NCI-H2029 treated with DMSO at 0.1 percent for 48 hours (cell line): ENCODE measurements around the gene ZNF750.
"Not testable (repeated sequence)": the region's sequence is repeated elsewhere in the genome, so short reads cannot be mapped to it uniquely, and the experiment has no call there.

ENCODE experiments used
- DNase-seq: peaks from one replicate; lab custom pipeline; 2025; lab: John Stamatoyannopoulos, UW

Gene ZNF750

DNA sequence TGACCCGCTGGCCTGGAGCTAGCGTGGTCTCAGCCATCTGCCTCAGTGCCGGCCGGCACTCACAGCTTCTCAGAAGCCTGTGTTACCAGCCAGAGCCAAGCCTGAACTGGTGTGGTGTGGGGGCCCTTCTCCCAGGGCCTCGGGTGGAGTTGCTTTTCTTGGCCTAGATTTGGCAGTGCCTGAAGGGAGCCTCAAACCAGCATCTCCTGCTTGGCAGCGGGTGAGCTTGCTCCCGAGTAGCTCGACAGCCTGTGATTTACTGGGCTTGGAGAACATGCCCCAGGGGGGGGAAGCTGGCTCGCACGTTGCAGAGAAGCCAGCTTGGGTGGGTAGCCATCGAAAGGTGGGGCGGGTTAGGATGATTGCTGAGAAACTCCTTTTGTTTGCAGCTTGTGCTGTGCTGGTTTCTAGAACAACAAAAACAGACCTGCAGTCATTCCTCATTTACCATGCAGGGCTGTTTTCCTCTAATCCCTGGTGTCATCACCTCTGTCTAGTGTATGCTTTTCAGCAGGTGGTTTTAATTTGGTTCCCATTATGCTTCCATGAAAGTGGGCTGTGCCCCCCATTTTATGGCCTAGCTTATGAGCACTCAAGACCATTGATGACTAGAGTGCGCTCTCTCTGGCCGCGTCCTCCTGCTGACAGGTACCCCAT lies 45.7 kb downstream of the ZNF750 start:
- no peak for DNase-seq

DNA sequence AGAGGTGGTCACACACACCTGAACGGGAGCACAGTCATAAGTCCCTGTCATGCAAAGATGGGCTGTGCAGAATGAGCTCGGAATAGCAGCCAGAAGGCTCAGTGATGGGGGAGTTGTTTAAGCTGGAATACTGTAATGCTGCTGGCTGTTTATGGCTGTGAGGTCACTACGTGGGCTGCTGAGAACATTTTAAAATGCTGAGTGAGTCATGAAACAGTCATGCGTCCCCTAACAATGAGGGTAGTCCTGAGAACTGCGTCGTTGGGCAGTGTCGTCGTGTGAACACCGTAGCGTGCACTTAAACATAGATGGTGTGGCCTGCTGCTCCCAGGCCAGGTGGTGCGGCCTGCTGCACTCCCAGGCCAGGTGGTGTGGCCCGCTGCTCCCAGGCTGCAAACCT lies 48.3 kb downstream of the ZNF750 start:
- DNase-seq: no peak

DNA sequence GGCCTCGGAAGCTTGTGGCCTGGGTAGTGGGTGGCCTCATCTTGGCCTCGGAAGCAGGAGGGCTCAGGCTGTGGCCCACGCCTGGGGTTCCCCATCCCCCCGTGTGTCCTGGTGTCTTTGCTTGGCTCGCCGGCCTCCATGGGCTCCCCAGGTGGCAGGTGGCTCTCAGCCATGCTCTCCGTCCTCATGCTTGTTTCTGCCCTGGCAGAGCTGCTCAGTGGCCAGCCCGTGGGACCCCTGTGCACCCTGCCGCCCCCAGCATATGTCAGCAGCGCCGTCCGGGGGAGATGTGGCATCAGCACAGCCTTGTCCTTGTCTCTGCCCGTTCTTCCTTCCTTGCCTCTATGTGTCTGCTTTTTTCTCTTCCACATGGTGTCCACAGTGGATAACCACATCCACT lies 49.4 kb downstream of the ZNF750 start:
- no peak for DNase-seq

DNA sequence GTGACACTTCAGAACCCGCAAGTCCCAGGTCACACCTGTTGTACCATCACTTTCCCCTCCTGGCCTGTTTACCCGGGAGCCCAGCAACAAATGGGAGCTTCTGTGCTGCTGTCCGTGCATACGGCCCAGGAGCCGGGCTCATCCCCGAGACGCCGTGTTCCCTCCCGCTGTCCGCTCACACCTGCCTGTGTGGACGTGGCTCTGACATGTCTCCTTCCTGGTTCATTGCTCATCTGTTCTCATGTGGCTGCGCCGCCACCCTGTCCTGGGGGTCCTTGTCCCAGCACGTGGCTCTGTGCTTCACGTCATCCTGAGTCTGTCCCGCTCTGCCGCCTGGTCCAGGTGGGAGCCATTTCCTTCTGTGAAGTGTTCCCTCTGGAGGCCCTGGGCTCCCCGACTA lies 50.0 kb downstream of the ZNF750 start:
- no peak for DNase-seq

DNA sequence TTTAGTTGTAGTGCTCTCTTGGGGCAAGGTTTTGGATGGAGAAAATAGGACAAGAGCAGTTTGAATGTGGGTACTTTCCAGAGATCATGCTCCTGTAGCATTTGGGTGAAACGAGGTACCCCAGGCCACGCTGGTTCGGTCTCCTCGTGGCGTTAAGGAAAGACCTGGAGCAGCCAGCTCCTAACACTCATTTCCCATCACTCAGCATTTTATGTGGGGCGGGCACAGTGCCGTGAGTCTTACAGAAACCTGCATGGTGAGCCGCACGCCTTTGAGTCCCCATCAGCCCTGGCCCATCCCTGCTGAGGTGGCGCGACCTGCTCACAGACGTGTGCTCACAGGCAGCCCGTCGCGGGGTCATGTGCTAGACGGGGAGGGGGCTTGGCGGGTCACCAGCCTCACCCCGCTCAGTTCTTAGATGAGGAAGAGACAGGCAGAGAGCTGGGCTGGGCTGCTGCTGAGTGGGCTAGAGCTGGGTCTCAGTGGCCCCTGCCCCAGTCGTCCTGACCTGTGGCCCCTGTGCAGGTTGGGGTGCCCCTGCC lies 50.7 kb downstream of the ZNF750 start:
- no peak for DNase-seq

DNA sequence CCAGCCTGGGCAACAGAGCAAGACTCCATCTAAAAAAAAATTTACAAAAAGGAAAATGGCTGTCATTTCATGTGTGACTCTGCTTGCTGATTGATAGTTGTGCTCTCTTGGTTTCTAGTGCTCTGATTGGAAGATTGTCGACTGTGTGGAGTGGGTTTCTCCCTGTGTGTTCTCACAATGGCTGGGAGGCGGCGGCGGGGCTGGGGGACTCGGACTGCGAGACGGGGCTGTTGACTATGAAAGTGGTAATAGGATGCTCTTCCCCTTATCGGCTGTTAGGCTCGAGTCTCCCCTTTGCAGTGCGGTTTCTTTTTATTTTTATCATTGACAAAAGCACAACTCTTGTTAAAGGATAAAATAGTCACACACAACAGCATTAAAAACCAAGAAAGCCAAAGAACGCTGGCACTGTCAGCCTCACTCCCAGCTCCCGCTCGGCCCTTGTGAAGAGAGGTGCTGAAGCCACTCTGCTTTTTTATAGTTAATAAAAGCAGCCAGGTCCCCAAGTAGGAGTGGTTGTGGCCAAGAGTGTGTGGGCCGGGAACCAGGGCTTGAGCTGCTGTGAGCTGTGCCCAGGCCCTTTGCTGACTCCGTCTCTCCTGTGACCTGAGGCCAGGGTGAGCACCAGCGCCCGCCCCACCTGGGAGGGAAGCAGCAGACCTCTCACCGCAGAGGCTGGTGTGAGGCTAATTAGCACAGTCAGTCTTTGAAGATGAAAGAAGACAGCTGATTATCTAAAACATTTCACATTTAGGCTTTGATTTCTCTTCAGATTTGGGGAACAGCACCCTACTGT lies 51.4 kb downstream of the ZNF750 start:
- DNase-seq: no peak

DNA sequence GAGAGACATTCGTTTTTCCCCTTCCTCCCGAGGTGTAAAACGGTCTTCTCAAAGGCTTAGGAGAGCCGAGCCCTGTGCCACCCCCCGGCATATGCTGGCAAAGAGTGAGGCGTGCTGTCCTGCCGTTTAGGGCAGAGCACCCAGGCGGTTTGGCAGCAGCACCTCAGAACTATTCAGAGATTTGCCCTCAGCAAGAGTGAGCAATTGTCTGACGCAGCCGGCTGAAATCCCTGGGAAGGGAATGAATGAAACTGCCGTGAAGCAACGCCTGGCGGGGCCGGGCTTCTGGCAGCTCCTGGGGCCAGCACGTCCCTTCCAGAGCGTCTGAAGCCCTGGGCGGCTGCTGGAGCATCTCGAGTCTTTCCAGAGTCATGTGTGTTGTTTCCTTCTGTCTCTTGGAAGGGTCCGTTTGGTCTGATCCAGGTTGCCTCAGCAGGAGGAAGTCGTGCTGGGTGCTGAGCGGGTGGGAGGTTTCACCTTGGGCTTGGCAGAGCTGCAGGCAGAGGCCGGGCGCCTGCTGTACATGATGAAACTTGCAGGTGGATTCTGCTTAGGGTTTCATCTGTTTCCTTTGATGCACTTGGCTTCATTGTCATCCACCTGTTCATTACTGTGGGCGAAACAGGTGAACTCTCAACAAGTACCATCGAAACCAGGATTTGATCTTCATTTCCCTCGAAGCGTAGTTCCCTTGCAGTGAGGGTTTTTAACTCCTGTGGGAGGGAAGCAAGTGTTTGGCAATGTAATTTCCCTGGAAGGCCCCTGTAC lies 52.6 kb downstream of the ZNF750 start:
- DNase-seq: no peak

DNA sequence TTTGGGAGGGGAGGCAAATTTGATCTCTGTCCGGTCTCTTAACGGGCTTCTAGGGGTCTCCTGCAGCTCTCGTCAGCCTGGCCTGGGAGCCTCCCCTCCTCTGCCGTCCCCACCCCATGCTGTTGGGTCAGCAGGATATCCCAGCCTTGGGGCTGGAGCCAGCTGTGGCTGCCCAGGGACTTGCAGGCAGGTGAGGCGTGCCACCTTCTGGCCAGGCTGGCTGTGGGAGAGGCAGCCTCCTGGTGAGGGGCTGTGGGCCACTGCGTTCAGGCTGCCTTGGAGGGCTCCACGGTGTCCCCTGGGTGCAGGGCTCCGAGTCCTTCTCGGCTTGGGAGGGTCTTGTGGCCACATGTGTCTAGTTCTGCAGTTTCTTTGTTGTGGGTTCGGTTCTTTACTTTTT lies 53.4 kb downstream of the ZNF750 start:
- DNase-seq: no peak

DNA sequence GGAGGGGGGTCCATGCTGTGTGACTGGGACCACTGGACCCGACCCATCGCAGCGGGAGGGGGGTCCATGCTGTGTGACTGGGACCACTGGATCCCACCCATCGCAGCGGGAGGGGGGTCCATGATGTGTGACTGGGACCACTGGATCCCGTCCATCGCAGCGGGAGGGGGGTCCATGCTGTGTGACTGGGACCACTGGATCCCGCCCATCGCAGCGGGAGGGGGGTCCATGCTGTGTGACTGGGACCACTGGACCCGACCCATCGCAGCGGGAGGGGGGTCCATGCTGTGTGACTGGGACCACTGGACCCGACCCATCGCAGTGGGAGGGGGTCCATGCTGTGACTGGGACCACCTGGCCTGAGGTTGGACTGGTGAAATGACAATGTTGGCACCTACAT lies 54.2 kb downstream of the ZNF750 start:
- not testable (repeated sequence) for DNase-seq

DNA sequence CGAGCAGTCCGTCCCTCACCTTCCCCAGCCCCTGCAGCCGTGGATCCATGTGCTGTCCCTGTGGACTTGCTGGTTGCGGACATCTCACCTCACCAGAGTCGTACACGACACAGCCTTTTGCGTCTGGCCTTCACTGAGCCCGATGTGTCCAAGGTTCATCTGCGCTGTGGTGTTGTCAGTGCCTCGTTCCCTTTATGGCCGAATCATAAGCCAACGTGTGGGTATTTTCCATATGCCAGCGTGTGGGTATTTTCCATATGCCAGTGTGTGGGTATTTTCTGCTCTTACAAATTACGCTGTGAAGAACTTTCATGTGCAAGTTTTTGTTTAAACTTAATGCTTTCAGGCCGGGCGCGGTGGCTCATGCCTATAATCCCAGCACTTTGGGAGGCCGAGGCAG lies 56.3 kb downstream of the ZNF750 start:
- DNase-seq: no peak

DNA sequence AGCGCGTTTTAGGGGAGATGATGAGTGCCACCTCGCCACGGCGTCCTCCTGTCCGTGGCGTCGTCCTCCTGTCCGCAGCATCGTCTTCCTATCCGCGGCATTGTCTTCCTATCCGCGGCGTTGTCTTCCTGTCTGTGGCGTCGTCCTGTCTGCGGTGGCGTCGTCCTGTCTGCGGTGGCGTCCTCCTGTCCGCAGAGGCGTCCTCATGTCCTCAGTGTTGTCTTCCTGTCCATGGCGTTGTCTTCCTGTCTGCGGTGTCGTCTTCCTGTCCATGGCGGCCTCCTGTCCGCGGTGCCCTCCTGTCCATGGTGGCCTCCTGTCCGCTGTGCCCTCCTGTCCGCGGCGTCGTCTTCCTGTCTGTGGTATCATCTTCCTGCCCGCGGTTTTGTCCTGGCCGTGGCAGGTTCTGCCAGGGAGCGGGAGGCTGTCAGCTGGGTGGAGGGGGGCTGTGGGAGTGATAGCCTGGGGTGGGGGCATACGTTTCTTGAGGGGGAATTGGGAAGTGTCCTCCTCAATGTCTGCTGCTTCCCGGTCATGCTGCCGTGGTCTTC lies 57.1 kb downstream of the ZNF750 start:
- DNase-seq: no peak

DNA sequence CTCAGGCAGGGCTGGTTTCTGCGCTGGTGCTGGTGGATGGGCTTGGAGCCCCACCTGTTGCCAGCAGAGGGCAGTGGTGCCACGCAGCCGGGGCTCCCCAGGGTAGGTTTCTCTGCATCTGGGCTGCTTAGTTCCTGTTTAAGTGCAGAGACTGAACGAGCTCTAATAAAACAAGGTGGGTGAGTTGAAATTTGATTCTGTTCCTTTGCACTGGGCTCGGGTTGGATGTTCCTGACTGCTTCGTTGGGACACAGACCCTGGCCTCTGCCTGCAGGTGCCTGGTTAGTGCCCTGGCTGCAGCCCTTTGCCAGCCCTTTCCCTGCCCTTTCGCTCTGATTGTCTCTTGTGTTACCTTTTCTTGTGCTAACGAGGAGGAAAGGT lies 57.9 kb downstream of the ZNF750 start:
- DNase-seq: no peak

DNA sequence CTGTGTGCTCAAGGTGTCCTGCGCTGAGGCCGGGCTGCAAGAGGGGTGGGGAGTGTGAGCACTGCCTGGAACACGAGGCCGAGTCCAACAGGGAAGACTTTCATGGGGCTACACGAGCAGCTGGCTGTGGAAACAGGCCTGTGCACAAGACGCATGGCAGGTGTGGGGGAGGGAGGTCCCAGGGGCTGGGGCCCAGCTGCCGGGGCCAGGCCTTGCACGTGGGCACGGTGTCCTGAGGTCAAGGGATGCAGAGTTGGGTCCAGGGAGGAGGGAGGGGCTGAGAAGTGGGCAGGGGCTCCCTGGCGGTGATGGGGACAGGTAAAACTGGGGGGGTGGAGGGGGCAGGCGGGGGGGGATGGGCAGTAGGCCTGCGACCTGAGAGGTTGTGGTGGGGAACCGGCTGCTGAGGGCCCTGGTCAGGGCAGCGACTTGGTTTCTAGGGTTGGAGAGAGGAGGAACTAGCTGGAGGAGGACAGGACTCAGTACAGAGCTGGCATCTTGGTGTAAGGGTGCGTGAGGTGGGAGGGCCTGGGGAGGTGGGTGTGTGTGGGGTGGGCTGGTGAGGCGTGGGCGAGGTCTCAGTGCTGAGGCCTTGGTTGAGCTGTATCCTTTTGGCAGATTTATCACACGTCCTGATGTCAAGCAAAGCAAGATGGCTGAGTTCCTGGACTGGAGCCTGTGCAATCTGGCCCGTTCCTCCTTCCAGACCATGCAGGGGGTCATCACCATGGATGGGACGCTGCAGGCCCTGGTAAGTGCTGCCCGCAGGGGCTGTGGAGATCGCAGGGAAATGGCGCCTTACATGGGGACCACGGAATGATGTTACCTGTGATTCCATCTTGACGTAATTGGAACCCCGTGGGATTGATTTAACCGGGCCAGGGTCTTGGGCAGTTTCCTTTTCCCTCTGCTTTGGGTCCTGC lies 58.6 kb downstream of the ZNF750 start:
- DNase-seq: no peak

DNA sequence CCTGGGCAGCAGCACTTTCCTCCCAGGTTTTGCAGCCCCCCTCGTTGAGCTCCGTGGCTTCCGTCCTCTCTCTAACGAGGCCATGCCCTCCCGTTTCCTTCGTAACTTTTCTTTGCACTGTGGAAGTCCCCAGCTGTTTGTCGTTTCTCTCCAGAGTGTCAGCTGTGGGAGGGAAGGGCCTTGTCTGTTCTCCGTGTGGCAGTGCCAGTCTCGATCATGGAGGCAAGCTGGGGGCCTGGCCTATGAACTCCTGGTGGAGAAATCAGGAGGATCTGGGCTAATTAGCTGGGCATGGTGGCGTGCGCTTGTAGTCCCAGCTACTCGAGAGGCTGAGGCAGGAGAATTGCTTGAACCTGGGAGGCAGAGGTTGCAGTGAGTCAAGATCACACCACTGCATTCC lies 59.6 kb downstream of the ZNF750 start:
- no peak for DNase-seq

DNA sequence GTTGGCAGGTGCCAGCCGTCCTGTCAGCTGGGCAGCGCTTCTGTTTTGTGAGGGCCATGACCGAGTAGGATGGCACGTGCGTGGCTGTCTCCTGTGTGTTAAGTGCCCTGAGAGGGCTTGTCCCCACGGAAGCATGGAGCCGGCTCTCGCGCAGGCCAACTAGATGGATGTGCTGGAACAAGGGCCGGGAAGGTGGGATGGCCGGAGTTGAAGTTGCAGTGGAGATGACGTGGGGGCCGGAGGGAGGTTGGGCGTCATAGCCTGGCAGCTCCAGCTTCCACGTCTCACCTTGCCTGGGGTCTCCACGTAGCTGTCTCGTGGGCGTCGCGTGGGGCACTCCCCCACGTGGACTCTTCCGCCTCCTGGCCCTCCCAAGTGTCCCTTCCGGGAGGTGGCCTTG lies 60.3 kb downstream of the ZNF750 start:
- no peak for DNase-seq
